HG02884 (cell line): ENCODE measurements around the gene SERPINA10.

Experiments
- ATAC-seq: cut with Tn5 transposase; IDR thresholded peaks from one replicate; pipeline ENCODE4 v1.9.1; 2021; ENCODE audit warnings: mild to moderate bottlenecking, moderate library complexity; ENCODE audit not compliant: unreplicated experiment

The SERPINA10 gene, protein sequence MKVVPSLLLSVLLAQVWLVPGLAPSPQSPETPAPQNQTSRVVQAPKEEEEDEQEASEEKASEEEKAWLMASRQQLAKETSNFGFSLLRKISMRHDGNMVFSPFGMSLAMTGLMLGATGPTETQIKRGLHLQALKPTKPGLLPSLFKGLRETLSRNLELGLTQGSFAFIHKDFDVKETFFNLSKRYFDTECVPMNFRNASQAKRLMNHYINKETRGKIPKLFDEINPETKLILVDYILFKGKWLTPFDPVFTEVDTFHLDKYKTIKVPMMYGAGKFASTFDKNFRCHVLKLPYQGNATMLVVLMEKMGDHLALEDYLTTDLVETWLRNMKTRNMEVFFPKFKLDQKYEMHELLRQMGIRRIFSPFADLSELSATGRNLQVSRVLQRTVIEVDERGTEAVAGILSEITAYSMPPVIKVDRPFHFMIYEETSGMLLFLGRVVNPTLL

DNA sequence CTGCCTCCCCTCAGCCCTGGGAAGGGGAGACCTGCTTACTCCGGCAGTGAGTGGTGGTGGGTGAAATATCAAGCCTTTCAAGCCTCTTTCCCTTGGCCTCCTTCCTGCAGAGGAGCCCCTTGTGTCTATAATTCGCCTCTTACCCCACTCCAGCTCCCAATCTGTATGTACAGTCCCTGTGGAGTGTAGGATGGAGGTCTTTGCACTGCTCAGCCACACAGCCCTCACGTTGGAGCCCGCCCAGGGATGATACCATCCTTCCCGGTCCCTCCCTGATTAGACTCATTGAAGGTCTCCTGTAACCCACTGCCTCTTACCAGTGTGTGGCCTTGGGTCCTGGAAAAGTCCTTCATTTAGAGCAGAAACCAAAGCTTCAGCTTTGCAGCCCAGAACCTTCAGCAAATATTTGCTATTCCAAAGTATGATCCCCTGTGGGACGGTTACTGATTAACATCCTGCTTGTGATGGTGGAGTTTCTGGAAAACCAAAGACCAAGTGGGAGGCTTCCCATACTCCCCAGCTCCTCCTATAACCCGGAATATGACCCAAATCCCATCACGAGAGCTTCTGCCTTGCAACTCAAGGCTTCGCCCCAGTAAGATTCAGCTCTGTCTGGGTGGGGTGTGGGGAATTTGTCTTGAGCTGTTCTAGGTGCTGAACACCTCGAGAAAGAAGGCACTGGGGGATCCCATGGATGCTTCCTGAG is at the start of gene SERPINA10:
TSS of gene SERPINA10 (minus strand) at position 397 of the 706 bp plus-strand sequence. CDS start 2,675 bp downstream, outside the sequence.
- ATAC-seq, result no peak

DNA sequence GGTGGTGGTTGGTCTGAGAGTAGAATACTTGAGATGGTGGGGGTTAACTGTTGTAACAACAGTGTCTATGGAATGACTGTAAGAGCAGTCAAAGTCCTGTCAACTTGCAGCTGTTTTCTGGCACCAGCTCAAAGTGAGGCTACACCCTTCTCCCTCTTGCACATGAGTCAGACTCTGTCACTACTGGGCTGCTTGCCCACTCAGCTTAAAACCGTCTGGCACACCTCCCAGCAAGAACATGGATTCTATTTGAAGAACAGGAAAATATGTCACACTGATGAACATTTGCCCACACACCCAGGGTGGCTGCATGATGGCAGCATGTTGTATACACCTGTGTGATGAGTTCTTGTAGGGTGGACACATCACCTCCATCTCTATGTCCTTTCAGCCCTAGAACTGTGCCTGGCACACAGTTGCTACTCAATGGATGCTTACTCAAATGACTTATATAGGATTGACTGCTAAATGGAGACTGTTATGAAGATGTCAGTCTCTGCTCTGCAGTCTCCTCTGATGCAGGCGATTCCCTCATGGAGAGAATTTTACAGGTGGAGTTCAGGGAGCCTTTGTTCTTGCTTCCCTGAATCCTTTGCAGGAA is 49.4 kb upstream of the SERPINA10 start:
- ATAC-seq, result no peak

DNA sequence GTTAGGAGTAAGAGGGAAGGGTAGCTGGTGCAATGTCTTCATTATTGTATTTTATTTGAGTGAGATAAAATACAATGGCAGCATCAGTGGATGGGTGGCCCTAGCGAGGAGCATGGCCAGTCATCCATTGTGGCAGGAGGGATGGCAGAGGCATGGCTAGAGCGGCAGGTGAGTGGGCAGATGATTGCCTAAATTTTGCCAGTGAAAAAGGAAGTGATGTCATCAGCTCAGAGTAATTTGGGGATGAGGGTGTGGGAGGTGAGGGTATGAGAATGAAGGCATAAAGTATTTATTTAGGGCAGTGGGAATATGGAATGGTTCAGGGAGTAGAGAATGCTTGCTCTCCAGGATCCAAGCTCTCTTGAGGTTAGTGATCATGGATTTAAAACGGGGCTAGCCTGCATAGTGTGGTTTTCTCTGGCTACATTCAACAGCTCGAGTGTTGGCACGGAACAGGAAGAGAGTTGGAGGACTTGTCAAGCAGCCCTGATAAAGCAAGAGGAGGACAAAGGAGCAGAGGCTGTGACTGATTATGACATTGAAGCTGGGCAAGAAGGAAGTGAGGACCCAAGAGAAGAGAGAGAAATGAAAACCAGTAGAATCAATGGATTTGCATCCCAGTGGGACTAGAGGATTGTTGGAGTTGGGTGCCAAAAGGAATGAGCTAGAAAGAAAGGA is 48.7 kb upstream of the SERPINA10 start:
- no peak for ATAC-seq

DNA sequence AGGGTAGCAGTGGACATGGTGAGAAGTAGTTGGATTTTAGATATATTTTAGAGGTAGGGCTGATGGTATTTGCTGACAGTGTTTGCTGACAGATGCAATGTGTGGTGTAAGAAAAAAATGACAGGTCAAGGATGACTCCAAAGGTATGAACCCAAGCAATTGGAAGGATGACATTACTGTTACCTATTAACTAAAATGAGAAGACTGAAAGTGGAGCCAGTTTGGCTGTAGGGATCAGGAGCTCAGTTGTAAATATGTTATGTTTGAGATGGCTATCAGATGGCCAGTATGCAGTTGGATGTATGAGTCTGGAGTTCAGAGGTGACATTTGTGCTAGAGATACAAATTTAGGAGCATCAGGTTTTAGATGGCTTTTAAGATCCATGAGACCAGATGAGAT is 47.5 kb upstream of the SERPINA10 start:
- no peak for ATAC-seq

DNA sequence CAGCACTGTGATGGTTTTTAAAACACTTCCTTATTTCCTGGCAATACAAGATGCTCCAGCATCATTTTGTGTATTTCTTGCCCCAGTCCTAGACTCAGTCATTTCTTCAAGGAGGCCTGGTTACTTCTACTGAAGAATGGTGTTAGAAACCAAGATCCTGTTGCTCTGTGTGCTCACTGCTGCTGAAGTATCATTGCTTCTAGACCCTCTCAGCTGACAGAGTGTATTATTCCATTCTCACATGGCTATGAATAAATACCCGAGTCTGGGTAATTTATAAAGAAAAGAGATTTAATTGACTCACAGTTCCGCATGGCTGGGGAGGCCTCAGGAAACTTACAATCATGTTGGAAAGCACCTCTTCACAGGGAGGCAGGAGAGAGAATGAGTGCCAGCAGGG is 45.0 kb upstream of the SERPINA10 start:
- ATAC-seq, result no peak

DNA sequence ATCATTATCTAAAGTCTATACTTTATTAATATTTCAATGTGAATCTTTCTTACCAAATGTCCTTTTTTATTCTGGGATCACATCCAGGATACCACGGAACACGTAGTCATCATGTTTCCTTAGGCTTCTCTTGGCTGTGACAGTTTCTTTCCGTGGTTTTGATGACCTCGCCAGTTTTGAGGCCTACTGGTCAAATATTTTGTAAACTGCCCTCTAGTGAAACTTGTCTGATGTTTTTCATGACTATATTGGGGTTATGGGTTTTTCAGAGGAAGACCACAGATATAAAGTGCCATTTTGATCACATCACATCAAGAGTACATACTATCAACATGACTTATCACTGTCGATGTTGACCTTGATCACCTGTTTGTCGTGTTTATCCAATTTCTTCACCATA is 44.2 kb upstream of the SERPINA10 start:
- ATAC-seq, result no peak

DNA sequence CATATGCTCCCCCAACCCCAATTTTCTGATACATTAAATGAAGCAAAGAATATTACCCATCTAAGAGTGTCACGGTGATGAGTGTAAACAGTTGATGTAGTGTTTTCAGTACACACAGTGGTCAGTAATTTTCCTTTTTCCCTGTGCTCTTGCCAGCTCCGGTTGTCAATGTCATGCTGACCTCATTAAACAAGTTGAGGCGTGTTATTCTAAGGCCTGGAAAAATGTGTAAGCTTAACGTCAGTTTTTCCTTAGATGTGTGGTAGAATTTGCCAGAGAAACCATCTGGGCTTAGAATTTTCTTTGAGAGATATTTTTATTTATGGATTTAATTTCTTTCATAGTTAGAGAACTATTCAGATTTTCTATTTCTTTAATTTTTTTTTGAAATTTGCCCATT is 41.8 kb upstream of the SERPINA10 start:
- no peak for ATAC-seq

DNA sequence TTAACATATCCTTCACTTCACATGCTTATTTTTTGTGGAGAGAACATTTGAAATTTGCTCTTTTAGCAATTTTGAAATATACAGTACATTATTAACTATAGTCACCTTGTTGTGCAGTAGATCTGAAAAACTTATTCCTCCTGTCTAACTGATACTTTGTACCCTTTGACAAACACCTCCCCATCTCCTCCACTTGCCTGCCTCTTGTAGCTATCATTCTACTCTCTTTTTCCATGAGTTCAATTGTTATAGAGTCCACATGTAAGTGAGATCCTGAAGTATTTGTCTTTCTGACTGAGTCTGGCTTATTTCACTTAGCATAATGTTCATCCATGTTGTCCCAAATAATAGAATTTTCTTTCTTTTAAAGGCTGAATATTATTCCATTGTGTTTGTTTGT is 39.5 kb upstream of the SERPINA10 start:
- ATAC-seq, result no peak

DNA sequence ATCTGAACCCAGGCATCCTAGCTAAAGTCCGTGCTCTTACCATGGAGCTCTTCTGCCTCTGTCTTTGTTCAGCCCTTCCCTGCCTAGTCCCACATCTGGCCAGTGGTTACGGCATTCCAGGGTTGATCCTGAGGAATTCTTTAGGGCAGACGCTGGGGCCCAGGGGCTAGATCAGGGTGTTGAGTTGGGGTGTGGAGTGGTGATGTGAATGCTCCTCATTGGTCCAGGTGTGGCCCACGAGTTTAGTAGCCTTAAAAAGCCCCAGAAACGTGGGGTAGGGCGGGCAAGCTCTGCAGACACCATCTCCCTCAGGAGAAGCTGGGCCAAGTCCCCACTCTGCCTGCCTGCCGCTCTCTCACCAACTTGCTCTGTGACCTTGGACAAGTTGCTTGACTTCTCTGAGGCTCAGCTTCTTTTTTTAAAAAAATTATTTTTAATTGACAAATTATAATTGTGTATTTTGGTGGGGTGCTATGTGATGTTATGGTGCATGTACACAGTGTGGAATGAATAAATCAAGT is 39.1 kb upstream of the SERPINA10 start:
- ATAC-seq, result no peak

DNA sequence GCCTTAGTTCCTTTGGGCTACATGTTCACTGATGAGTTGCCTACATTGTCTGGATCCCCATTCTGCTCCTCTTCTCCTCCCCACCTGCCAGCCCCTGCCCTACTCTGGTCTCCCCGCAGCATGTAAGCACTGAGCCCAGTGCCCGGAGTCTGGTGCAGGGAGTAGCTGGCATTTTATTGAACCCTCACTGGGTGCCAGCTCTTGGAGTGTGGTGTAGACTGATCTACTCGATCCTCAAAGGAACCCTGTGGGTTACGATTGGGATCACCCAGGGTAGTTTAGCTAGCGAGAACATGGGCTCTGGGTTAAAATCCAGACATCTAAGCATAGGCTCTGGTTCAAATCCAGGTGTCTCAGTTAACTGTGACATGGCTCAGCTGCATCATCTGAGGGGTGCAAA is 38.4 kb upstream of the SERPINA10 start:
- no peak for ATAC-seq

DNA sequence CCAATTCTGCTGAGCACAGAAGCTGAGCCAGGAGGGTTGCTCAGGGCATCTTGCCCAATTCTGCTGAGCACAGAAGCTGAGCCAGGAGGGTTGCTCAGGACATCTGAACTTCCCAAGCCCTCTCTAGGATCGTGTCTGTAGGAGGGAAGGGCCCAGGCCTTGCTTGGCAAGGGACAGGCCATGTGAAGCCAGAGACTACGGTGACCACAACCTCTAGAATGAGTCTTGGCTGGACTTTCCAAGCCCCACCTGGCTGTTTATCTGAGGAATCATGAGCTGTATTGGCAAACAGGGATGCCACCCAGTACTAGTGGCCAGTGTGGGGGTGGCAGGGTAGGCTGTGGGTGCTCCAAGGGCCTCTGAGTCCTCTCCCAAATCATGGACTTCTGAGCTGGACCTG is 37.8 kb upstream of the SERPINA10 start:
- no peak for ATAC-seq

DNA sequence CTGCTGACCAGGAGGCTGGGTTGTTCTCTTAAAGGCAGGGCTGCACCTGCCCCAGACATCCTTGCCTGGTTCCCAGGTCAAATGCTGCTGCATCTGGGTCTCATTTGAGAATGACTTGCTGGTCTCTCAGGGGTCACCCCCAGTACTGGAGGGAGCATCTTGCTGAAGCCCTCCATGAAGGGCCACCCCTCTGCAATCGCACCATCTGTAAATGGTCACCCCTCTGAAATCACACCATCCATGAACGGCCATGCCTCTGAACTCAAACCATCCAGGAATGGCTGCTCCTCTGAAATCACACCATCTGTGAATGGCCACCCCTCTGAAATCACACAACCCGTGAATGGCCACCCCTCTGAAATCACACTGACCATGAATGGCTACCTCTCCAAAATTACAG is 37.4 kb upstream of the SERPINA10 start:
- ATAC-seq, result no peak

DNA sequence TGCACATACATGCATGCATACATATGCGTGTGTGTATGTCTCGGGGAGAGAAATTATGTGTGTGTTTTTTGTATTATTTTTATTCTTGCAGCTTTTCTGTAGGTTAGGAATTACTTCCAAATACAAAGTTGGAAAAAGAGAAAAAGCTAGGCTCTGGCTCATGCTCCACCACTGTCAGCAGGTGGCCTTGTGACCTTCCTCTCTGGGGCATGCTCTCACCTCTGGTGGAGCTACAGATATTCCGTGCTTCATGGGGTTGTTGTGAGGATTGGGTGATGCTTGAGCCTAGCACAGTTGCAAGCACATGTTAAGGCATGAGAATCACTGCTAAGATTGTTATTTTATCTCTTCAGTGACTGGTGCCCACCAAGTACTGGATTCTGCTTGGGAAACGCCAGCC is 36.8 kb upstream of the SERPINA10 start:
- no peak for ATAC-seq

DNA sequence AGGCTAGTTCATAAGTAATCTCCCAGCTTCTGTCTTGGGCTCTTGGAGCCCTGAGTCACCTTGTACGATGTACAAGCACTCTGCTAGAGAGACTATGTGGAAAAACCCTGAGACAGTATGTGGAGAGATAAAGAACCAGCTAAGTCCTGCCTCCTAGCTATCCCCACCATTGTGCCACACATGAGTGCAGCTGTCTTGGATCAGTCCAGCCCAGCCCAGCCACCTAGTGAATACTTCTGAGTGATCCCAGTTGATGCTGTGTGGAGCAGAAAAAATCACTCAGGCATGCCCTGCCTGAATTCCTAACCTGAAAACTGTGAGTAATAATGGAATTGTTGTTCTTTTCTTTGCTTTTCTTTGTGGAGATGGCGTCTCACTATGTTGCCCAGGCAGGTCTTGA is 35.1 kb upstream of the SERPINA10 start:
- ATAC-seq, result no peak

DNA sequence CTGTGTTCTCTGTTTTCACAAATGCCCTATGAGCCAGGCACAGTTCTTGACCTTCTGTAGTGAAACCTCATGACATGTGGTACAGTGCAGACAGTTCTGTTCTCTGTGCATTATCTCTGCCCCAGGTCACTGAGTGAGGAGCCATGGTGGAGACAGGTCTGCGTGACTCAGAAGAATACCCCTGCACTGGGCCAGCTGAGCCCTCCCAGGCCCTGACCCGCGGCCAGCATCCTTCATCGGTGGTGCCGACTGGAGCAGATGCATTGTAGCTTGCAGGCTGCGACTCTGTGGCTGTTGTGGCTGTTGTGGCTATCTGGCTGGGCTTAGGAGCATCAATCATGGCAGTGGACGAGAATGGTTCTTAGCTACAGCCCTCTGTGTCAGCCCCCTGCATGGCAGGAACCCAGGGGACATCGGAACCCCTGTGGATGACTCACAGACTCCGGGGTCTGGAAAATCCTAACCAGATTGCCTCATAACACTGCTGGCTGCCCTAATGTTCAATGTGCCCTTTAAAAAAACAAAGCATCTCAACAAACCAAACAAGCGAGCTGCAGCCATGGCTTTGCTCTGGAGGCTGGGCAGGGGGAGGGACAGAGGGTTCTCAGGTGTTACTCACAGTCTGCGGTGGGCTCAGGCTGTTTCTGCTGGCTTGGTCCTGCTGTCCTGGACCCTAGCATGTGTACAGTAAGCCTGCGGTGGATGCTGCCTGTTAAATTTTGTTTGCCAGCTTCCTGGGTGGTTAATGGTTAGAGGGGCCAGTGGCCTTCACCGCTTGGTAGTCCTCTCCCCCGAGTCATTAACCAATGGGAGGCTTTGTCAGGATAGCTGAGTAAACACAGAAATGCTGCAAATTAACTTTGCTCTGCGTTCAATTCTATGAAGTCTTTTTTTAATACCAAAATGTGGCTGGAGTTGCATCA is 29.8 kb upstream of the SERPINA10 start, which contains the start of gene SERPINA6:
TSS of gene SERPINA6 (minus strand) at position 689 of the 923 bp plus-strand sequence. CDS start 8,688 bp downstream, outside the sequence.
- no peak for ATAC-seq

DNA sequence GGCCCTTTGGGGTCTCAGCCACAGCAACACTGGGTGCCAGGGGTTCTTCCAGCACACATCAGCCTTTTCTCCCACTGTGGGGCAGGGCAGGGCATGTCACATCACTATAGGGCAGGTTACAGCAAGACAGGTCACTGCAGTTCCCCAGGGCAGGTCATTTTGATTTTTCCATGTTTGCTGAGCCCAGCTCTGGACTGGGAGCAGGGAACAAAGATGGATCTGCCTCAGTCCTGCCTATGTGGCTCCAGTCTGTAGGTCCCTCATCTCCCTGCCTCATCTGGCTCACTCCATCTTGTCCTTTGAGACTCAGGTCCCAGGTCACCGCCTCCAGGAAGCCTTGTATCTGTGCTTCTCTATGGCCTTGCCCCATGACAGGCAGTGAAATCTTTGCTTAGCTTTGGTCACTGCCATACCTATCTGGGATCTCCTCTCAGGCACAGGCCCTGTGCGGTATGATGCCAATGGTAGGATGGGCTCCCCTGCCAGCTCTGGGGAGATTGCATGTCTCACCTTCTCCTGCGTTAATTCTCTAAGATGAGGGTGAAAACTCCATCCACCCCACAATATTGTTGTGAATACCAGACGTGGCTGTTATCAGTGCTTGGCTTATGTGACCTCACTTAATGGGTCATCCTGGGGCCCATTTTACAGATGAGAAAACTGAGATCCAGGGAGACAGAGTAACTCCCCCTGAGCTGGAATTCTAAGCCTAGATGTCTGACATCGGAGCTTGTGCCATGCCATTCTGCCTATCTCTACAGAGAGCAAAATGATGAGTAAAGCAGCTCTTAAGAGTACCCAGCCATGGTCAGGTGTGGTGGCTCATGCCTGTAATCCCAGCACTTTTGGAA is 28.6 kb upstream of the SERPINA10 start:
- no peak for ATAC-seq

DNA sequence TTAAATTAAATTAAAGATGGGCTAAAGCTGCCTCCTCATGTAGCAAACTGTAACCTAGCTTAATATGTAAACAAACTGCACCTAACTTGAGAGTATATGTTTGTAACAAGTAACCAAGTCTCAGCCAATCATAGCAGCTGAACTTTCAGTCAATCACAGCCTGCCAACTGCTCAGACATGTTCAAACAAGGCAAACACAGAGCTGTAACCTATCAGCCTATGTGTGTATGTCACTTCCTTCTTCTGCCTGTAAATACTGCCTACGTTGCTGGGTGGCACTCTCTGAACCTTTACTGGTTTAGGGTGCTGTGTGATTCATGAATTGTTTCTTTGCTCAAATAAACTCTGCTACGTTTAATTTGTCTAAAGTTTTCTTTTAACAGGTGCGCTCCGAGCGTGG is 27.2 kb upstream of the SERPINA10 start:
- ATAC-seq, result no peak

DNA sequence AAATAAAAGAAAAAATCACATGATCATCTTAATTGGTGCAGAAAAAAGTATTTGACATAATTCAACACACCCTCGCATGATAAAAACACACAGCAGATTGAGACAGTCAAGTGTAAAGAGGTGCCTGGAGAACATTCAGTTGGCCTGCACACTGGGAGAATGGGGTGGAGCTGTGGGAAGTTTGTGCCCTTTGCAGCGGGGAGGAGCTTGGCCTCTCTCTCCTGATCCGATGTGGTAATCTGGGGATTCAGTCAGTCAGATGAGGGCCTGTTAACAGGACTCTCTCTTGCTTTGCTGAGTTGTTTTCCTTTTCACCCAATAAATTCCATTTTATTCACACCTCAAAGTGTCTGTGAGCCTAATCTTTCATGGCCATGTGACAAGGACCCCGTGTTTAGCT is 24.2 kb upstream of the SERPINA10 start:
- ATAC-seq, result no peak

DNA sequence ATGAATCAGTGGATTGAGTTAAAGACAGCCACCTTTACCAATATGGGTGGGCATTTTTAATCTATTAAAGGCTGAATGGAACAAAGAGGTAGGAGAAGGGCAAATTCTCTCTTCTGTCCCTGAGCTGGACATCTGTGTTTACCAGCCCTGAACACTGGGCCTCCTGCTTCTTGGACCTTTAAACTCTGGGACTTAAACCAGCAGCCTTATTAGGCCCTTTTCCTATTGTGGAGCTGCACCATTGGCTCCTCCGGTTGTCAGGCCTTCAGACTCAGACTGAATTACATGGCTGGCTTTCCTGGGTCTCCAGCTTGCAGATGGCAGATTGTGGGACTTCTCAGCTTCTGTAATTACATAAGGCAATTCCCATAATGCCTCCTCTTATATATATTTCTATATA is 23.6 kb upstream of the SERPINA10 start:
- ATAC-seq, result no peak
